ENCODE data around the gene FBN2. TPM values are rescaled to one million over a fixed set of nuclear protein-coding genes. Genes with fewer than 3 reads are reported as not detected.

Gene FBN2
- total RNA-seq, 1 donor from 2014 or later, result 1,151 TPM

DNA sequence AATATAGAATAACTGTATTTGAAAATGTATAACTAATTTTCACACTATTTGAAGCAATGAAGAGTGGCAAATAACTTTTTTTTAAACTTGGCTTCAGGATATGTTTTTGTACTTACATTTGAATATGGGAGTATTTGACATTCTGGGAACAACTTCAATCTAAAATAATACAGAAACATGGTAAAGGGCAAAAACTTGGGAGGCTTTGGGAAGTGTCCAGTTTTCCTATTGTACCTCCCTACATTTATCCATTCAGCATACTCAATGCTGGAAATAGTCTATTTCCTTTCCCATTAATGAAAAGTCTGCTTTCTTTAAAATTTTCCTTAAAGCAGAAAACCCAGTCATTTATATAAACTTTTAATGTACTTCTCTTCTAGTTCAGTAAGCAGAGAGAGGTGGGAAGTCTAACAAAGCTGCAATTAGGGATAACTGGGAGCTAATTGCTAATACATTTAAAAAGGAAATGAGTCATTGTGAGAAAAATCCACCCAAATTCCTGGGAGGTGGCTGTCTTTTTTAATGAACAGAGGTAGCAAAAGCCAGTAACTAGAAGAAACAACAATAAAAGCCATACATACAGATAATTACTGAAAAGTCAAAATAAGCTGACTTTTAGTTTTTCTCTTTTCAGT, 128.8 kb downstream of the FBN2 start:
- H3K36me3 Mint-ChIP-seq (ENCODE audit: unreplicated experiment), result peaks cover 61% of the 10 kb centered on the region
- no peak overlapping the region for H3K4me3 Mint-ChIP-seq (ENCODE audit: unreplicated experiment)
- H3K4me1 Mint-ChIP-seq (ENCODE audit: unreplicated experiment), result peaks cover 67% of the 10 kb centered on the region
- H3K27ac Mint-ChIP-seq (ENCODE audit: unreplicated experiment), result peak overlapping the region; percentile 66
- no peaks in the 10 kb centered on the region for H3K27me3 Mint-ChIP-seq (ENCODE audit: unreplicated experiment)
- H3K9me3 Mint-ChIP-seq (ENCODE audit: unreplicated experiment), result peaks cover 4% of the 10 kb centered on the region
- TF ChIP-seq, protein P1, sequence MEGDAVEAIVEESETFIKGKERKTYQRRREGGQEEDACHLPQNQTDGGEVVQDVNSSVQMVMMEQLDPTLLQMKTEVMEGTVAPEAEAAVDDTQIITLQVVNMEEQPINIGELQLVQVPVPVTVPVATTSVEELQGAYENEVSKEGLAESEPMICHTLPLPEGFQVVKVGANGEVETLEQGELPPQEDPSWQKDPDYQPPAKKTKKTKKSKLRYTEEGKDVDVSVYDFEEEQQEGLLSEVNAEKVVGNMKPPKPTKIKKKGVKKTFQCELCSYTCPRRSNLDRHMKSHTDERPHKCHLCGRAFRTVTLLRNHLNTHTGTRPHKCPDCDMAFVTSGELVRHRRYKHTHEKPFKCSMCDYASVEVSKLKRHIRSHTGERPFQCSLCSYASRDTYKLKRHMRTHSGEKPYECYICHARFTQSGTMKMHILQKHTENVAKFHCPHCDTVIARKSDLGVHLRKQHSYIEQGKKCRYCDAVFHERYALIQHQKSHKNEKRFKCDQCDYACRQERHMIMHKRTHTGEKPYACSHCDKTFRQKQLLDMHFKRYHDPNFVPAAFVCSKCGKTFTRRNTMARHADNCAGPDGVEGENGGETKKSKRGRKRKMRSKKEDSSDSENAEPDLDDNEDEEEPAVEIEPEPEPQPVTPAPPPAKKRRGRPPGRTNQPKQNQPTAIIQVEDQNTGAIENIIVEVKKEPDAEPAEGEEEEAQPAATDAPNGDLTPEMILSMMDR (IDR thresholded peaks at IDR 0.05), result no peak
- no peak for DNase-seq (ENCODE audit: extremely low spot score, unreplicated experiment)

- Mint-ChIP-seq H3K27ac (ENCODE audit: unreplicated experiment) (peak overlapping the region; percentile 66), H3K27me3 (ENCODE audit: unreplicated experiment) (no peaks in the 10 kb centered on the region), H3K9me3 (ENCODE audit: unreplicated experiment) (no peaks in the 10 kb centered on the region), H3K4me1 (ENCODE audit: unreplicated experiment) (peaks cover 63% of the 10 kb centered on the region), H3K4me3 (ENCODE audit: unreplicated experiment) (no peak overlapping the region), H3K36me3 (ENCODE audit: unreplicated experiment) (peaks cover 68% of the 10 kb centered on the region)
- TF ChIP-seq, protein P1 (IDR thresholded peaks at IDR 0.05), result no peak
- DNase-seq (ENCODE audit: extremely low spot score, unreplicated experiment), result no peak
Observed at GRCh38 chr5:128408622-128409021, 129.4 kb downstream of the FBN2 start.

DNA sequence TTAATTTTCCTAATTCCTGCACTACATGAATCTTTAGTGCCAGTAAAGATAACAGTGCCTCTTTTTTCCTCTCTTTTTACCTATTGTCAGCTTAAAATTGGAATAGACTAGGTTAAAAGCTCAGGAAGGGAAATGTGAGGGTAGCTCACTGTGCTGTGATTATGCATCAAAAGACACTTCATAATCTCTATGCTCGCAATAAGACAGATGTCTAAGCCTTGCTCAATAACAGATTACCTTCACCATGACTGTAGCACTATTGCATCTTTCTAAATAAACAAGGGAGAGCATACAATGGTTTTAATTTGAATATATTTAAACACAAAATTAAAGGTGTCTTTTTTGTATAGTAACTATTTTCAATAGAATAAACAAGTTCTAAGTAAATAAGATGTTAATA, 130.1 kb downstream of the FBN2 start:
- TF ChIP-seq, protein P1 (IDR thresholded peaks at IDR 0.05), result no peak
- Mint-ChIP-seq H3K36me3 (ENCODE audit: unreplicated experiment) (peaks cover 69% of the 10 kb centered on the region), H3K4me3 (ENCODE audit: unreplicated experiment) (no peak overlapping the region), H3K4me1 (ENCODE audit: unreplicated experiment) (peaks cover 60% of the 10 kb centered on the region), H3K27me3 (ENCODE audit: unreplicated experiment) (no peaks in the 10 kb centered on the region), H3K9me3 (ENCODE audit: unreplicated experiment) (no peaks in the 10 kb centered on the region), H3K27ac (ENCODE audit: unreplicated experiment) (peak overlapping the region; percentile 47)
- DNase-seq (ENCODE audit: extremely low spot score, unreplicated experiment), result no peak

GRCh38 chr5:128406803-128407202, 131.2 kb downstream of the FBN2 start:
- TF ChIP-seq, protein P1 (IDR thresholded peaks at IDR 0.05), result no peak
- no peak for DNase-seq (ENCODE audit: extremely low spot score, unreplicated experiment)
- Mint-ChIP-seq H3K27me3 (ENCODE audit: unreplicated experiment) (no peaks in the 10 kb centered on the region), H3K4me3 (ENCODE audit: unreplicated experiment) (no peak overlapping the region), H3K4me1 (ENCODE audit: unreplicated experiment) (peaks cover 56% of the 10 kb centered on the region), H3K9me3 (ENCODE audit: unreplicated experiment) (no peaks in the 10 kb centered on the region), H3K27ac (ENCODE audit: unreplicated experiment) (peak overlapping the region; percentile 52), H3K36me3 (ENCODE audit: unreplicated experiment) (peaks cover 73% of the 10 kb centered on the region)

DNA sequence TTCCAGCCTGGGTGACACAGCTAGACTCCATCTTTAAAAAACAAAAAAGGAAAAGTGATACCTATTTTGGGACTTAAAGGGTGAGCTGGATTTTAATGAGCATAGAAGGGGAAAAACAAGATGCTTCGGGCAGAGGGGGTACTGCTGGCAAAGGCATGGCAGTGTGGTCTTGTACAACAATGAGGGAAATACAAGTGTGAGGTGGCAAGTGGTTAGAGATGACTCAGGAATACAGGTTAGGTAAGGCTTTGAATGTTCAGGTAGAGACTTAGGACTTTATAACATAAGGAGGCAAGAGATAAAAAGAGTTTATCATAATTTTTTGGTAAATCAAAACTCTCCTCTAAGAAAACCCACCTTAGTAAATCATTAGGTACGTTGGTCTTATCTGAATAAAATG, 132.9 kb downstream of the FBN2 start:
- no peak for DNase-seq (ENCODE audit: extremely low spot score, unreplicated experiment)
- peaks cover 44% of the 10 kb centered on the region for H3K4me1 Mint-ChIP-seq (ENCODE audit: unreplicated experiment)
- H3K27ac Mint-ChIP-seq (ENCODE audit: unreplicated experiment), result peak overlapping the region; percentile 59
- H3K4me3 Mint-ChIP-seq (ENCODE audit: unreplicated experiment), result no peak overlapping the region
- H3K27me3 Mint-ChIP-seq (ENCODE audit: unreplicated experiment), result no peaks in the 10 kb centered on the region
- TF ChIP-seq, protein P1 (IDR thresholded peaks at IDR 0.05), result no peak
- no peaks in the 10 kb centered on the region for H3K9me3 Mint-ChIP-seq (ENCODE audit: unreplicated experiment)
- H3K36me3 Mint-ChIP-seq (ENCODE audit: unreplicated experiment), result peaks cover 72% of the 10 kb centered on the region
